HepG2 (cell line): Measurements from ENCODE around the gene RRM2. TPM values are rescaled to one million over a fixed set of nuclear protein-coding genes. Genes with fewer than 3 reads are reported as not detected.
A peak's percentile ranks its signal among the peaks of the same experiment; 100 is the strongest.

Experiments used
- HHEX ChIP-seq: IDR thresholded peaks from 2 replicates; pipeline ENCODE4 v1.6.1; 2016; ENCODE audit warnings: control low read depth
- NR2F2 ChIP-seq: IDR thresholded peaks from 2 replicates; pipeline ENCODE4 v1.6.1; 2012; ENCODE audit warnings: low read depth, inconsistent platforms, borderline replicate concordance
- RARG ChIP-seq: sonication (generic); formaldehyde crosslinking; IDR thresholded peaks from 2 replicates; pipeline ENCODE4 v1.4.0; 2020; ENCODE audit warnings: low read depth, mild to moderate bottlenecking, missing genetic modification reagents
- SETDB1 ChIP-seq: sonication (generic); formaldehyde crosslinking; IDR thresholded peaks from 2 replicates; pipeline ENCODE4 v1.5.1; 2020; ENCODE audit warnings: missing genetic modification reagents, mild to moderate bottlenecking, borderline replicate concordance
- THYN1 ChIP-seq: sonication (generic); formaldehyde crosslinking; IDR thresholded peaks from 2 replicates; pipeline ENCODE4 v1.8.1; 2023; ENCODE audit warnings: low read depth, mild to moderate bottlenecking, moderate library complexity, missing genetic modification reagents, borderline replicate concordance
- ZFX ChIP-seq: sonication (generic); formaldehyde crosslinking; IDR thresholded peaks from 2 replicates; pipeline ENCODE4 v1.4.0; 2020; ENCODE audit warnings: mild to moderate bottlenecking, low read depth, missing genetic modification reagents, moderate library complexity
- ZNF484 ChIP-seq: sonication (generic); formaldehyde crosslinking; IDR thresholded peaks from 2 replicates; pipeline ENCODE4 v1.5.1; 2020; ENCODE audit warnings: mild to moderate bottlenecking, low read depth, missing genetic modification reagents, borderline replicate concordance
- ZNF615 ChIP-seq: sonication (generic); formaldehyde crosslinking; IDR thresholded peaks from 2 replicates; pipeline ENCODE4 v1.5.0; 2020; ENCODE audit warnings: mild to moderate bottlenecking, missing genetic modification reagents, borderline replicate concordance
- ZNF660 ChIP-seq: sonication (generic); formaldehyde crosslinking; IDR thresholded peaks from 2 replicates; pipeline ENCODE4 v1.5.1; 2020; ENCODE audit warnings: mild to moderate bottlenecking, low read depth, missing genetic modification reagents, borderline replicate concordance
- polyA plus RNA-seq, 8 experiments: library from polyadenylated mRNA; depleted of rRNA in 3 of 8; stranded (reverse) in 7 of 8; unstranded in 1 of 8; fragments of >200 nt; fragmentation: Illumina TruSeq in 4 of 8; extraction: Trizol in 4 of 8; gene quantifications; 2 replicates each; pipeline versions ENCODE4 v1.2.1 to v1.2.3, GENCODE V29; 2011 to 2016; ENCODE audit warnings: low read depth in 4 of 8, missing spikeins in 1 of 8, mixed read lengths in 1 of 8; ENCODE audit not compliant: insufficient read depth in 1 of 8
- total RNA-seq, 5 experiments: library from RNA; depleted of rRNA; stranded (reverse); fragments of >200 nt; fragmentation: Illumina TruSeq; extraction: Trizol; gene quantifications; 2 replicates each; pipeline ENCODE4 v1.2.3, GENCODE V29; 2016; ENCODE audit warnings: low read depth in 1 of 5
- TF ChIP-seq, protein P1 (sequence below): sonication (generic); formaldehyde crosslinking; conservative IDR thresholded peaks from 2 replicates; pipeline ENCODE4 v1.8.0; 2022; ENCODE audit warnings: mild to moderate bottlenecking, moderate library complexity, missing genetic modification reagents
- TF ChIP-seq, protein P2 (sequence below): sonication (generic); formaldehyde crosslinking; IDR thresholded peaks from 2 replicates; pipeline ENCODE4 v1.4.0; 2020; ENCODE audit warnings: mild to moderate bottlenecking, low read depth, missing genetic modification reagents
- TF ChIP-seq, protein P3 (sequence below): sonication (generic); formaldehyde crosslinking; IDR thresholded peaks from 2 replicates; pipeline ENCODE4 v1.4.0; 2020; ENCODE audit warnings: mild to moderate bottlenecking, missing genetic modification reagents
- TF ChIP-seq, protein P4 (sequence below): sonication (generic); formaldehyde crosslinking; IDR thresholded peaks from 2 replicates; pipeline ENCODE4 v1.4.0; 2020; ENCODE audit warnings: mild to moderate bottlenecking, low read depth, missing genetic modification reagents
- TF ChIP-seq, protein P5 (sequence below): sonication (generic); formaldehyde crosslinking; IDR thresholded peaks from 2 replicates; pipeline ENCODE4 v1.4.0; 2020; ENCODE audit warnings: mild to moderate bottlenecking, missing genetic modification reagents
- TF ChIP-seq, protein P6 (sequence below): sonication (generic); formaldehyde crosslinking; IDR thresholded peaks from 2 replicates; pipeline ENCODE4 v1.8.1; 2022; ENCODE audit warnings: low read depth, mild to moderate bottlenecking, missing genetic modification reagents
- TF ChIP-seq, protein P7 (sequence below): sonication (generic); formaldehyde crosslinking; IDR thresholded peaks from 2 replicates; pipeline ENCODE4 v1.4.0; 2020; ENCODE audit warnings: missing genetic modification reagents

Gene RRM2
- total and polyA plus RNA-seq, 2 of the 13 experiments (the other 11 are each of a cell fraction or from before 2014, with no cell fraction given): 31.3 to 150 TPM

DNA sequence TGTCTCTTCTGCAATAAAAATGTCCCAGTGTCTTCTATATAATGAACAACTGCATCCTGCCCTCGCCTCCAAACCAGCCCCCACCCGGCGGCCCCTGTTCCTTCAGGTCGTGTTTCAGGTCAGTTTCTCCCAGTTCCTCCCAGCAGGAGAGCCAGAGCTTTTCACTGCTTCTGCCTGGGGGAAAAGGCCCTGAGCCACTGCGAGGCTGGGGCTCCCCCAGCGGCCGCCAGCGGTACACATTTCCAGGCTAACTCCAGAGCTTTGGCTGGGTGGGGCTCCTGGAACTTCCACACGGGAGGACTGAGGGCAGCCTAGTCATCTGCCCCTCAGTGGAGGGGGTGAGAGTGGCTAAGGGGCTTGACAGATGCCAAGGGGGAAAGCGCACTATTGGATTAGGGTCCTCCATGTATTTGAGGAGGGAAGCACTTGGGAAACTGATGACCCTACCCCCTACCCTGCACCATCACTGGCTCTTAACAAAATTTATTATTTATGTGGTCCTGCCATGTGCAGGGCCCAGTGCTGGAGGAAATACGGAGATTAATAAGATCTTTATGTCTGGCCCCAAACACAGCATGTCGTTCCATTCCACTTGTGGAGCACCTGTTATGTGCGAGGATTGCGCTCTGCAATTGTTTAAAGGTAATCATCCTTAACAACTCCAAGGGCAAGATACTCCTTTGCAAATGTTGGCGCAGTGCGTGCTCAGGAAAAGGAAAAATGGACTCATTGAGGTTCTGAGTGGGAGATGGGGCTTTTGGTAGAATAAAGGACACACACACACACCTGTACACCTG lies 25.0 kb upstream of the RRM2 start (continued):
- TF ChIP-seq, protein P1, sequence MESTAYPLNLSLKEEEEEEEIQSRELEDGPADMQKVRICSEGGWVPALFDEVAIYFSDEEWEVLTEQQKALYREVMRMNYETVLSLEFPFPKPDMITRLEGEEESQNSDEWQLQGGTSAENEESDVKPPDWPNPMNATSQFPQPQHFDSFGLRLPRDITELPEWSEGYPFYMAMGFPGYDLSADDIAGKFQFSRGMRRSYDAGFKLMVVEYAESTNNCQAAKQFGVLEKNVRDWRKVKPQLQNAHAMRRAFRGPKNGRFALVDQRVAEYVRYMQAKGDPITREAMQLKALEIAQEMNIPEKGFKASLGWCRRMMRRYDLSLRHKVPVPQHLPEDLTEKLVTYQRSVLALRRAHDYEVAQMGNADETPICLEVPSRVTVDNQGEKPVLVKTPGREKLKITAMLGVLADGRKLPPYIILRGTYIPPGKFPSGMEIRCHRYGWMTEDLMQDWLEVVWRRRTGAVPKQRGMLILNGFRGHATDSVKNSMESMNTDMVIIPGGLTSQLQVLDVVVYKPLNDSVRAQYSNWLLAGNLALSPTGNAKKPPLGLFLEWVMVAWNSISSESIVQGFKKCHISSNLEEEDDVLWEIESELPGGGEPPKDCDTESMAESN: 0 out of 2 replicates have a peak, but pooled peaks have one; percentile 49
- TF ChIP-seq, protein P2, sequence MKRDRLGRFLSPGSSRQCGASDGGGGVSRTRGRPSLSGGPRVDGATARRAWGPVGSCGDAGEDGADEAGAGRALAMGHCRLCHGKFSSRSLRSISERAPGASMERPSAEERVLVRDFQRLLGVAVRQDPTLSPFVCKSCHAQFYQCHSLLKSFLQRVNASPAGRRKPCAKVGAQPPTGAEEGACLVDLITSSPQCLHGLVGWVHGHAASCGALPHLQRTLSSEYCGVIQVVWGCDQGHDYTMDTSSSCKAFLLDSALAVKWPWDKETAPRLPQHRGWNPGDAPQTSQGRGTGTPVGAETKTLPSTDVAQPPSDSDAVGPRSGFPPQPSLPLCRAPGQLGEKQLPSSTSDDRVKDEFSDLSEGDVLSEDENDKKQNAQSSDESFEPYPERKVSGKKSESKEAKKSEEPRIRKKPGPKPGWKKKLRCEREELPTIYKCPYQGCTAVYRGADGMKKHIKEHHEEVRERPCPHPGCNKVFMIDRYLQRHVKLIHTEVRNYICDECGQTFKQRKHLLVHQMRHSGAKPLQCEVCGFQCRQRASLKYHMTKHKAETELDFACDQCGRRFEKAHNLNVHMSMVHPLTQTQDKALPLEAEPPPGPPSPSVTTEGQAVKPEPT (CRISPR knock-in tag): no peak
- TF ChIP-seq THYN1 (CRISPR knock-in tag): no peak
- TF ChIP-seq, protein P3, sequence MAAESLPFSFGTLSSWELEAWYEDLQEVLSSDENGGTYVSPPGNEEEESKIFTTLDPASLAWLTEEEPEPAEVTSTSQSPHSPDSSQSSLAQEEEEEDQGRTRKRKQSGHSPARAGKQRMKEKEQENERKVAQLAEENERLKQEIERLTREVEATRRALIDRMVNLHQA: no peak
- no peak for TF ChIP-seq RARG
- no peak for TF ChIP-seq ZNF615 (CRISPR knock-in tag)
- TF ChIP-seq HHEX (CRISPR knock-in tag): no peak
- TF ChIP-seq, protein P4, sequence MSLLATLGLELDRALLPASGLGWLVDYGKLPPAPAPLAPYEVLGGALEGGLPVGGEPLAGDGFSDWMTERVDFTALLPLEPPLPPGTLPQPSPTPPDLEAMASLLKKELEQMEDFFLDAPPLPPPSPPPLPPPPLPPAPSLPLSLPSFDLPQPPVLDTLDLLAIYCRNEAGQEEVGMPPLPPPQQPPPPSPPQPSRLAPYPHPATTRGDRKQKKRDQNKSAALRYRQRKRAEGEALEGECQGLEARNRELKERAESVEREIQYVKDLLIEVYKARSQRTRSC (CRISPR knock-in tag): no peak
- TF ChIP-seq ZNF660 (CRISPR knock-in tag): no peak
- TF ChIP-seq, protein P5, sequence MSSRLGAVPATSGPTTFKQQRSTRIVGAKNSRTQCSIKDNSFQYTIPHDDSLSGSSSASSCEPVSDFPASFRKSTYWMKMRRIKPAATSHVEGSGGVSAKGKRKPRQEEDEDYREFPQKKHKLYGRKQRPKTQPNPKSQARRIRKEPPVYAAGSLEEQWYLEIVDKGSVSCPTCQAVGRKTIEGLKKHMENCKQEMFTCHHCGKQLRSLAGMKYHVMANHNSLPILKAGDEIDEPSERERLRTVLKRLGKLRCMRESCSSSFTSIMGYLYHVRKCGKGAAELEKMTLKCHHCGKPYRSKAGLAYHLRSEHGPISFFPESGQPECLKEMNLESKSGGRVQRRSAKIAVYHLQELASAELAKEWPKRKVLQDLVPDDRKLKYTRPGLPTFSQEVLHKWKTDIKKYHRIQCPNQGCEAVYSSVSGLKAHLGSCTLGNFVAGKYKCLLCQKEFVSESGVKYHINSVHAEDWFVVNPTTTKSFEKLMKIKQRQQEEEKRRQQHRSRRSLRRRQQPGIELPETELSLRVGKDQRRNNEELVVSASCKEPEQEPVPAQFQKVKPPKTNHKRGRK (CRISPR knock-in tag): no peak
- TF ChIP-seq ZFX: peak; percentile 35; the same call in 1 of the 2 replicates
- no peak for TF ChIP-seq NR2F2
- TF ChIP-seq, protein P6, sequence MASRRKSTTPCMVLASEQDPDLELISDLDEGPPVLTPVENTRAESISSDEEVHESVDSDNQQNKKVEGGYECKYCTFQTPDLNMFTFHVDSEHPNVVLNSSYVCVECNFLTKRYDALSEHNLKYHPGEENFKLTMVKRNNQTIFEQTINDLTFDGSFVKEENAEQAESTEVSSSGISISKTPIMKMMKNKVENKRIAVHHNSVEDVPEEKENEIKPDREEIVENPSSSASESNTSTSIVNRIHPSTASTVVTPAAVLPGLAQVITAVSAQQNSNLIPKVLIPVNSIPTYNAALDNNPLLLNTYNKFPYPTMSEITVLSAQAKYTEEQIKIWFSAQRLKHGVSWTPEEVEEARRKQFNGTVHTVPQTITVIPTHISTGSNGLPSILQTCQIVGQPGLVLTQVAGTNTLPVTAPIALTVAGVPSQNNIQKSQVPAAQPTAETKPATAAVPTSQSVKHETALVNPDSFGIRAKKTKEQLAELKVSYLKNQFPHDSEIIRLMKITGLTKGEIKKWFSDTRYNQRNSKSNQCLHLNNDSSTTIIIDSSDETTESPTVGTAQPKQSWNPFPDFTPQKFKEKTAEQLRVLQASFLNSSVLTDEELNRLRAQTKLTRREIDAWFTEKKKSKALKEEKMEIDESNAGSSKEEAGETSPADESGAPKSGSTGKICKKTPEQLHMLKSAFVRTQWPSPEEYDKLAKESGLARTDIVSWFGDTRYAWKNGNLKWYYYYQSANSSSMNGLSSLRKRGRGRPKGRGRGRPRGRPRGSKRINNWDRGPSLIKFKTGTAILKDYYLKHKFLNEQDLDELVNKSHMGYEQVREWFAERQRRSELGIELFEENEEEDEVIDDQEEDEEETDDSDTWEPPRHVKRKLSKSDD (CRISPR knock-in tag): no peak
- TF ChIP-seq, protein P7, sequence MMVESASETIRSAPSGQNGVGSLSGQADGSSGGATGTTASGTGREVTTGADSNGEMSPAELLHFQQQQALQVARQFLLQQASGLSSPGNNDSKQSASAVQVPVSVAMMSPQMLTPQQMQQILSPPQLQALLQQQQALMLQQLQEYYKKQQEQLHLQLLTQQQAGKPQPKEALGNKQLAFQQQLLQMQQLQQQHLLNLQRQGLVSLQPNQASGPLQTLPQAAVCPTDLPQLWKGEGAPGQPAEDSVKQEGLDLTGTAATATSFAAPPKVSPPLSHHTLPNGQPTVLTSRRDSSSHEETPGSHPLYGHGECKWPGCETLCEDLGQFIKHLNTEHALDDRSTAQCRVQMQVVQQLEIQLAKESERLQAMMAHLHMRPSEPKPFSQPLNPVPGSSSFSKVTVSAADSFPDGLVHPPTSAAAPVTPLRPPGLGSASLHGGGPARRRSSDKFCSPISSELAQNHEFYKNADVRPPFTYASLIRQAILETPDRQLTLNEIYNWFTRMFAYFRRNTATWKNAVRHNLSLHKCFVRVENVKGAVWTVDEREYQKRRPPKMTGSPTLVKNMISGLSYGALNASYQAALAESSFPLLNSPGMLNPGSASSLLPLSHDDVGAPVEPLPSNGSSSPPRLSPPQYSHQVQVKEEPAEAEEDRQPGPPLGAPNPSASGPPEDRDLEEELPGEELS (CRISPR knock-in tag): 0 out of 2 replicates have a peak, but pooled peaks have one; percentile 15
- no peak for TF ChIP-seq ZNF484
- no peak for TF ChIP-seq SETDB1 (CRISPR knock-in tag)
